ENCODE measurements around the gene YIF1B.
"Not testable (repeated sequence)": the region's sequence is repeated elsewhere in the genome, so short reads cannot be mapped to it uniquely, and the experiment has no call there.

Gene YIF1B

GRCh38 chr19:38315657-38316476 lies at the start of gene YIF1B:
YIF1B (minus strand) TSS chr19:38315947; CDS start chr19:38315917, 30 bp downstream.
- FAIRE-seq = no peak

DNA sequence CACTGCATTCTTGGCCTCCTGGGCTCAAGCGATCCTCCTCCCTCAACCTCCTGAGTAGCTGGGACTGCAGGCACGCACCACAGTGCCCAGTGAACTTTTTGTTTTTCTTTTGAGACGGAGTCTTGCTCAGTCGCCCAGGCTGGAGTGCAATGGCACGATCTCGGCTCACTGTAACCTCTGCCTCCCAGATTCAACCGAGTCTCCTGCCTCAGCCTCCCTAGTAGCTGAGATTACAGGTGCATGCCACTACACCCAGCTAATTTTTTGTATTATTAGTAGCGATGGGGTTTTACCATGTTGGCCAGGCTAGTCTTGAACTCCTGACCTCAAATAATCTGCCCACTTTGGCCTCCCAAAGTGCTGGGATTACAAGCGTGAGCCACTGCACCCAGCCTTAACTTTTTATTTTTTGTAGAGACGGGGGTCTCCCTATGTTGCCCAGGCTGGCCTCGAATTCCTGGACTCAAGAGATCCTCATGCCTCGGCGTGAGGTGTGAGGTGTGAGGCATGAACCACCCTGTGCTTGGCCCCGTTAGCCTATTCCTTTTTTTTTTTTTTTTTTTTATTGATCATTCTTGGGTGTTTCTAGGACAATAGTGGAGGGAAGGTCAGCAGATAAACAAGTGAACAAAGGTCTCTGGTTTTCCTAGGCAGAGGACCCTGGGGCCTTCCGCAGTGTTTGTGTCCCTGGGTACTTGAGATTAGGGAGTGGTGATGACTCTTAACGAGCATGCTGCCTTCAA lies 47.4 kb upstream of the YIF1B start:
- not testable (repeated sequence) for FAIRE-seq

DNA sequence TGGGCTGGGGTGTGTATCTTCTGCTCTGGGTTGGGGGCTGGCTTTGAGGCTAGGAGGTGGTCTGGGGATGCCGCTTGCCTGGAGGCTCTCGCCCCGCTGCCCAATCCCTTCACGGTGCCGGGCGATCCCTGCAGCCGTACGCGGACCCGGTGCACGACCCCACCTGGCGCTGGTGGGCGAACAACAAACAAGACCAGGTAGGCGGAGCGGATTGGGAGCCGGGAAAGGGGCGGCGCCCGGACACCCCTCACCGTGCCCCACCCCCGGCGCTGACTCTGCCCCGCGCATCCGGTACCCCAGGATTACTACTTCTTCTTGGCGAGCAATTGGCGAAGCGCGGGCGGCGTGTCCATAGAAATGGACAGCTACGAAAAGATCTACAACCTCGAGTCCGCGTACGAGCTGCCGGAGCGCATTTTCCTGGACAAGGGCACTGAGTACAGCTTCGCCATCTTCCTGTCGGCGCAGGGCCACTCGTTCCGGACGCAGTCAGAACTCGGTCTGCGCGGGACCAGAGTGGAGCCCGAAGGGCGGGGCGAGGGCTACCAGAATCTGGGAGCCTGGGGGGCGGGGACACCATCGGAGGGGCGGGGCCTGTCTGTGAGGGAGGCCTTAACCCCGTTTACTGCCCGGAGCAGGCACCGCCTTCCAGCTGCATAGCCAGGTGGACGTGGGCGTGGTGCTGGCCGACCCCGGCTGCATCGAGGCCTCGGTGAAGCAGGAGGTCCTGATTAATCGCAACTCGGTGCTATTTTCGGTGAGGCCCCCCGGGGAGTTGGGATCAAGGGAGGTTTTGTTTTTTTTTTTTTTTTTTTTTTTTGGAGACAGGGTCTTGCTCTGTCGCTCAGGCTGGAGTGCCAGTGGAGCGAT lies 46.6 kb upstream of the YIF1B start:
- FAIRE-seq = no peak

DNA sequence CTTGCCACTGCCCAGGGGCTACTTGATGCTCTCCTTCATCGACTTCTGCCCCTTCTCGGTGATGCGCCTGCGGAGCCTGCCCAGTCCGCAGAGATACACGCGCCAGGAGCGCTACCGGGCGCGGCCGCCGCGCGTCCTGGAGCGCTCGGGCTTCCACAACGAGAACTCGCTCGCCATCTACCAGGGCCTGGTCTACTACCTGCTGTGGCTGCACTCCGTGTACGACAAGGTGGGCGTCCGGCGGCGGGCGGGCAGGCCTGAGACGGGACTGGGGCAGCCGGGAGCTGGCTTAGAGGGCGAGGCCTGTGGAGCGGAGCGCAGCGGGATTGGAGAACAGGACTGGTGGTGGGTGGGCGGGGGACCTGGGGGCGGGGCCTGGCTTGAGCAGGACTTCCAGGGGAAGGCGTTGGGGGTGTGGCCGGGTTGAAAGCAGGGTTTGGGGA lies 45.9 kb upstream of the YIF1B start:
- no peak for FAIRE-seq

GRCh38 chr19:38360839-38361631 lies 45.3 kb upstream of the YIF1B start:
- no peak for FAIRE-seq

DNA sequence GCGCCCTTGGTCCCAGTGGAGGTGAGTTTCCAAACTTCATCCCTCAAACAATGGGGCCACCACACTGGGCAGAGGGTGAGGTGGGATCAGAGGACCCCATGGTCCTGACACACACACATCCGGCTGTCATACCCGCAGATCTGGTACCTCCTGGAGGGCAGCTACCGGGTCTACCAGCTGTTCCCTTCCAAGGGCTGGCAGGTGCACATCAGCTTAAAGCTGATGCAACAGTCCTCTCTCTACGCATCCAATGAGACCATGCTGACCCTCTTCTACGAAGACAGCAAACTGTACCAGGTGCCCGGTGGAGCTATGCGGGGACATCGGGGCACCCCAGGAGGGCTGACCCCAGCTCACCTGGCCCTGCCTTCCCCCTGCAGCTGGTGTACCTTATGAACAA lies 44.6 kb upstream of the YIF1B start:
- no peak for FAIRE-seq

DNA sequence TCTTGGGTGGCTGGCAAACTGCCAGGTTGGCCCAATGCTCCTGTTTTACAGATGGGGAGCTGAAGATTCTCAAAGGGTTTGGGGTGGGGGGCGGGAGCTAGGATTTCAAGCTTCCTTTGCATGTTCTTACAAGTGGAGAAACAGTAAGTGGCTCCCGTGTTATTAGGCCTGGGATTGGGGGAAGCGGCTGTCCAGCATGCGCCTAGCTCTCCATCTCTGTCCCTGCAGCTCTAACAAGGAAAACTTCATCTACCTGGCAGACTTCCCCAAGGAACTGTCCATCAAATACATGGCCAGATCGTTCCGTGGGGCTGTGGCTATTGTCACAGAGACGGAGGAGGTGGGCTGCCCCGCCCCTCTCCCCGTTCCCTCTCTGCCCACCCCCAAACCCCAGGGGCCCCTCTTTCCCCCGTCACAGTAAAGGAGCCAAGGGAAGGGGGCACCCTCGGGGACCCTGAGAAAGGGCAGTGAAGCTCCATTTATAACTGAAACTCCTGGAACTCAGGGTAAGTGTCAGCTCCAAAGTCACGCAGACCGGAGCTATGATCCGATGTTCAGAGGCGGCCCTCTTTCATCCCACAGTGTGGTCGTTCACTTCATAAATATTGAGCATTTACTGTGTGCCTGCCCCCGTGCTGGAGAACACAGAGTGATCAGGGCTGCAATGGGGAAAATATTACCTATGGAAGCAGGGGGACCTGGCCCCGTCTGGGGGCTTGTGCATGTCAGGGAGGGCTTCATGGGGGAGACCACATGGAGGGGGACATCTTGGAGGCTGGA lies 43.7 kb upstream of the YIF1B start:
- FAIRE-seq = no peak

GRCh38 chr19:38358071-38358470 lies 42.3 kb upstream of the YIF1B start:
- FAIRE-seq = no peak

- no peak for FAIRE-seq
Observed at GRCh38 chr19:38355728-38356725, 40.3 kb upstream of the YIF1B start.

GRCh38 chr19:38352611-38353010 lies 36.9 kb upstream of the YIF1B start:
- no peak for FAIRE-seq

DNA sequence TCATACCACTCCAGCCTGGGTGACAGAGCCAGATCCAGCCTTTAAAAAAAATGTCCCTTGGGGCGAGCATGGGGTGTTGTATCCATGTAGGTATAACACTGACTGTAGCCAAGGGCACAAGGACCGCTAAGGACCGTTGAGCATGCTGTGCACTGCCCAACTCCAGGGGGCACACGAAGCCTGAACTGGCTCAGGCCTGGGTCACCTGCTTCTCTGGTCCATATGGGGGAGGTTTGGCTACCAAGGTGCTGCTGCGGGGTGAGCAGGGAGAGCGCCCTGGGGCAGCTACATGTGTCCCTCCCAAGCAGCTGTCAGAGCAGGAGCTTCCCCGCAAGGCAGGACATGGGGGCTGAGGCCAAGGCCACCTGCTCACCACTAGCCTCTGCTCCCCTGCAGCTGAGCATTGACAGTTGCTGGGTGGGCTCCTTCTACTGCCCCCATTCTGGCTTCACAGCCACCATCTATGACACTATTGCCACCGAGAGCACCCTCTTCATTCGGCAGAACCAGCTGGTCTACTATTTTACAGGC lies 36.2 kb upstream of the YIF1B start:
- FAIRE-seq = no peak

DNA sequence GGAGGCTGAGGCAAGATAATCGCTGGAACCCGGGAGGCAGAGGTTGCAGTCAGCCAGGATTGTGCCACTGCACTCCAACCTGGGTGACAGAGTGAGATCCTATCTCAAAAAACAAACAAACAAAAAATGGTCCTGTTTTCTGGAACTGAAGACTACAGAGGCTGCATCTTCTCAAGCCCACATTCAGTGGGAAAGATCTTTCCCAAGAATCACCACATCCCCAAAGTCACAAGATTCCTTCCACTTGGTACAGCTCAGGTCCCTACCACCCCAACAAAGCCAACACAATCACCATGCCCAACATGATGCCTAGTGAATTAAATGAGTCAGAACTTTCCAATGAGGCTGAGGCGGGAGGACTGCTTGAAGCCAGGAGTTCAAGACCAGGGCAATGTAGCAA lies 35.1 kb upstream of the YIF1B start:
- FAIRE-seq = no peak

DNA sequence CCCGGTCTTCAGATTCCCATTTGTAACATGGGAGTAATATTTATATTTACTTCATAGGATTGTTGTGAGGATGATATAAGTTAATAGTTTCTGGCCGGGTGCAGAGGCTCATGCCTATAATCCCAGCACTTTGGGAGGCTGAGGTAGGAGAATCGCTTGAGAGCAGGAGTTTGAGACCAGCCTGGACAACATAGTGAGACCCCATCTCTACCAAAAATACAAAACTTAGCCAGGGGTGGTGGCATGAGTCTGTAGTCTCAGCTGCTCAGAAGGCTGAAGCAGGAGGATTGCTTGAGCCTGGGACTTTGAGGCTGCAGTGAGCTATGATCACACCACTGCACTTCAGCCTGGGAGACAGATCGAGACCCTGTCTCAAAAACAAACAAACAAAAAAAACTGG lies 31.1 kb upstream of the YIF1B start:
- no peak for FAIRE-seq

DNA sequence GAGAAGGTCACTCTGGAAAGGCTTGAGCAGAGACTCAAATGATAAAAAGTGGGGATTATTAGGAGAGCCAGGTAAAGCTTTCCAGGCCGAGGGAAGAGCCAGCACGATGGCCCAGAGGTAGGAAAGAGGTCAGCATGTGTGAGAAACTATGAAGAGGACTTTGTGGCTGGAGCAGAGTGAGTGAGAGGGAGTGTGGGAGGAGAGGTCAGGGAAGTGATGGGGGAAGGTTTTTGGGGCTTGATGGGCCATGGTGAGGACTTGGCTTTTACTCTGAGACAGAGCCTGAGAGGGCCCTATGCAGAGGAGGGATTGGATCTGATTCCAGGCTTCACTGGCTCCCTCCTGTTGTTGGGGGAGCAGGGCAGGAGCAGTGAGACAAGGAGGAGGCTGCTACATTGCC lies 25.2 kb upstream of the YIF1B start:
- no peak for FAIRE-seq

DNA sequence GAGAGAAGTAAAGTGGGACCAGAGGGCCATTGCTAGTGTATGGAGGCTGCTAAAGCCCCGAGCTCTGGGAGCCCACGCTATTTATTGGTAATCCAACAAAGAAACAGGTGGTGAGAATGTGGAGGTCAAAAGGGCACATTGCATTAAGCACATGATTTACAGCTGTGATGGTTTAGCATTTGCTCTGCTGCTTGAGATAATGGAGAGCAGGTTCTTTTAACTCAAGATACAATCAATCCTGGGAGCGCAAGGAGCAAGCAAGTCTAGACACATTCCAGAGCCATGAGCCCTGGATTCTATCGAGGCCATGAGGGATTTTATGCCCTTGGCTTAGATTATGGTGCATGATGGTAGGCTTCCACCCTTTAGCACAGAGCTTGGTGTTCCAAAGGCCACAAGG lies 23.3 kb upstream of the YIF1B start:
- not testable (repeated sequence) for FAIRE-seq

DNA sequence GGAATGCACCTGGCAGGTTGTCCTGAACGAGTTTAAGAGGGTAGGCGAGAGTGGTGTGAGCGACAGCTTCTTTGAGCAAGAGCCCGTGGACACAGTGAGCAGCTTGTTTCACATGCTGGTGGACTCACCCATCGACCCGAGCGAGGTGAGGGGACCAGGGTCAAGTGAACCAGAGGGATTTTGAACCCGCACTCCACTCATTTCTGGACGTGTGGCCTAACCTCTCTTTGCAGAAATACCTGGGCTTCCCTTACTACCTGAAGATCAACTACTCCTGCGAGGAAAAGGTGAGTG lies 21.6 kb upstream of the YIF1B start:
- FAIRE-seq = no peak

DNA sequence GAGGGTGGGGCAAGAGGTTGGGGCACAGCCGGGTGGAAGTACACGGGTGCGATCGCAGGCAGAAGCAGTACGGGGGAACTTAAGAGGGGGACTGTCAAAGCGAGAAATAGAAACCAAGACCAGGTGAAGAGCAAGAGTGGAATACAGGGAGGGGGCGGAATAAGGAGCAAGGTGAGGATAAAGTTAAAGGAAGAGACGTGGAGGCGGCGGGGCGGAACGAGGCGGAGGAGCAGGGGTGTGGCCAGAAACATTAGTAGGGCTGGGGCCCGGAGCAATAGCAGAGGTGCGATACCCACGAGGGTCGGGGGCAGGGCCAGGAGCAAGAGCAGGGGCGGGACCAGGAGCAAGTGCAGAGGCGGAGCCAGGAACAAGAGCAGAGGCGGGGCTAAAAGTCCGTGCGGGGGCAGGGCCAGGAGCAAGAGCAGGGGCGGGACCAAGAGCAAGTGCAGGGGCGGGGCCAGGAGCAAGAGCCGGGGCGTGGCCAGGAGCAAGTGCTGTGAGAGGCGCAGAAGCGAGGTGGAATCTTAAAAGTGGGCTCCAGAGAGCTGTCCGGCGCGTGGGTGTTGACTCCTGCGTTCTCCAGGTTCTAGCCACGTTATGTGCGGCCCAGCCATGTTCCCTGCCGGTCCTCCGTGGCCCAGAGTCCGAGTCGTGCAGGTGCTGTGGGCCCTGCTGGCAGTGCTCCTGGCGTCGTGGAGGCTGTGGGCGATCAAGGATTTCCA lies 21.1 kb upstream of the YIF1B start:
- FAIRE-seq = no peak

- no peak for FAIRE-seq
Observed at GRCh38 chr19:38335949-38336637, 20.3 kb upstream of the YIF1B start.

DNA sequence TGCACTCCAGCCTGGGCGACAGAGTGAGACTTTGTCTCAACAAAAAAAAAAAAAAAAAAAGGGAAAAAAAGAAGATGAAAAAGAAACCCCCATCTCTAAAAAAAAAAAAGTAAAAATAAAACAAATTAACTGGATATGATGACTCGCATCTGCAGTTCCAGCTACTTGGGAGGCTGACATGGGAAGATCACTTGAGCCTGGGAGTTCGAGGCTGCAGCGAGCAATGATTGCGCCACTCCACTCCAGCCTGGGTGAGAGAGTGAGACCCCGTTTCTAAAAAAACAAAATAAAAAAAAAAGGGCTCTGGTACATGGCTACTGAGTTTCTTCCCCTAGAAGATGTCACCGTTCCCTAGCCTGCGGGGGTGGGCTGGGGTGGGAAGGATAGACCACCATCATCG lies 17.5 kb upstream of the YIF1B start:
- FAIRE-seq = no peak
